ENCODE measurements around the gene SLC29A3.

Gene SLC29A3

GRCh38 chr10:71300555-71301370 is 18.3 kb upstream of the SLC29A3 start:
- no peak for DNase-seq (ENCODE audit: low read depth in 4 of 4, low spot score in 1 of 4)

GRCh38 chr10:71301371-71301916 is 17.6 kb upstream of the SLC29A3 start:
- DNase-seq (ENCODE audit: low read depth in 4 of 4, low spot score in 1 of 4), result no peak

GRCh38 chr10:71302451-71302850 is 16.6 kb upstream of the SLC29A3 start:
- no peak for DNase-seq (ENCODE audit: low read depth in 4 of 4, low spot score in 1 of 4)

- no peak for DNase-seq (ENCODE audit: low read depth in 4 of 4, low spot score in 1 of 4)
Measured at GRCh38 chr10:71302874-71303568, 16.0 kb upstream of the SLC29A3 start.

- DNase-seq (ENCODE audit: low read depth in 4 of 4, low spot score in 1 of 4), result no peak
Measured at GRCh38 chr10:71303569-71303907, 15.5 kb upstream of the SLC29A3 start.

- DNase-seq (ENCODE audit: low read depth in 4 of 4, low spot score in 1 of 4), result no peak
Measured at GRCh38 chr10:71304914-71305313, 14.1 kb upstream of the SLC29A3 start.

GRCh38 chr10:71306979-71307378 is 12.1 kb upstream of the SLC29A3 start:
- DNase-seq (ENCODE audit: low read depth in 4 of 4, low spot score in 1 of 4), result no peak

GRCh38 chr10:71307469-71308085 is 11.5 kb upstream of the SLC29A3 start:
- DNase-seq (ENCODE audit: low read depth in 4 of 4, low spot score in 1 of 4), result no peak

GRCh38 chr10:71308244-71308643 is 10.8 kb upstream of the SLC29A3 start:
- no peak for DNase-seq (ENCODE audit: low read depth in 4 of 4, low spot score in 1 of 4)

- DNase-seq (ENCODE audit: low read depth in 4 of 4, low spot score in 1 of 4), result no peak
Measured at GRCh38 chr10:71308985-71309384, 10.1 kb upstream of the SLC29A3 start.

- no peak for DNase-seq (ENCODE audit: low read depth in 4 of 4, low spot score in 1 of 4)
Measured at GRCh38 chr10:71309919-71310318, 9.1 kb upstream of the SLC29A3 start.

GRCh38 chr10:71312220-71312619 is 6.8 kb upstream of the SLC29A3 start:
- DNase-seq (ENCODE audit: low read depth in 4 of 4, low spot score in 1 of 4), result no peak

GRCh38 chr10:71312811-71313789 is 6.0 kb upstream of the SLC29A3 start:
- DNase-seq (ENCODE audit: low read depth in 4 of 4, low spot score in 1 of 4), result no peak

GRCh38 chr10:71314028-71314693 is 4.9 kb upstream of the SLC29A3 start:
- peak; percentile 15 to 41 (median 34) for DNase-seq (ENCODE audit: low read depth in 4 of 4, low spot score in 1 of 4)

GRCh38 chr10:71314694-71315225 is 4.3 kb upstream of the SLC29A3 start:
- DNase-seq (ENCODE audit: low read depth in 4 of 4, low spot score in 1 of 4), result no peak

- DNase-seq (ENCODE audit: low read depth in 4 of 4, low spot score in 1 of 4), result no peak
Measured at GRCh38 chr10:71316056-71316785, 2.8 kb upstream of the SLC29A3 start.

- DNase-seq (ENCODE audit: low read depth in 4 of 4, low spot score in 1 of 4), result no peak
Measured at GRCh38 chr10:71316786-71317160, 2.3 kb upstream of the SLC29A3 start.

GRCh38 chr10:71317739-71318138 is 1.3 kb upstream of the SLC29A3 start:
- no peak for DNase-seq (ENCODE audit: low read depth in 4 of 4, low spot score in 1 of 4)

GRCh38 chr10:71319800-71320392 is 837 bp downstream of the SLC29A3 start:
- DNase-seq (ENCODE audit: low read depth in 4 of 4, low spot score in 1 of 4), result no peak
